Lower leg skin (tissue), 4 donors: ENCODE results near the gene LRRC8B. TPM values are rescaled to one million over a fixed set of nuclear protein-coding genes. Genes with fewer than 3 reads are reported as not detected.

ENCODE experiments used
- DNase-seq, 2 donors: peaks; one replicate each; pipeline ENCODE4 v3.0.0-alpha.2; 2019; ENCODE audit warnings: low spot score in 2 of 2
- H3K4me3 ChIP-seq: fragments of 200-600 bp; sonication (generic); 2 replicates; pipeline ENCODE4 v1.5.1; 2017; ENCODE audit warnings: mild to moderate bottlenecking, low read depth; ENCODE audit not compliant: poor library complexity, severe bottlenecking
- POLR2A ChIP-seq, 2 donors: fragments of 450-650 bp; IDR thresholded peaks; one replicate each; pipeline ENCODE4 v1.6.1; 2016 to 2017; ENCODE audit warnings: antibody characterized with exemption in 2 of 2, mild to moderate bottlenecking in 1 of 2, moderate library complexity in 1 of 2
- WGBS, 2 donors: methylation state at CpG; one replicate each; pipeline ENCODE4 v1.1.5; 2018; 5-methylcytosine and 5-hydroxymethylcytosine counted together
- intact Hi-C: fragments of 100-400 bp; cut with DNase I; formaldehyde crosslinking; loops from one replicate; pipeline ENCODE4 v1.15.0; 2023; ENCODE audit warnings: low total_unique reads
- total RNA-seq, 4 donors: library from RNA; depleted of rRNA; stranded (reverse); fragments of >200 nt; gene quantifications; one replicate each; pipeline ENCODE4 v1.1.0, GENCODE V29; 2016
- TF ChIP-seq, protein P1 (sequence below), 3 donors: fragments of 450-650 bp; IDR thresholded peaks; one replicate each; pipeline ENCODE4 v1.5.1; 2016; ENCODE audit warnings: antibody characterized with exemption in 3 of 3, mild to moderate bottlenecking in 3 of 3, moderate library complexity in 2 of 3

Gene LRRC8B
- total RNA-seq, 4 donors from 2014 or later = 12.2 to 26.2 (median 13.1) TPM

DNA sequence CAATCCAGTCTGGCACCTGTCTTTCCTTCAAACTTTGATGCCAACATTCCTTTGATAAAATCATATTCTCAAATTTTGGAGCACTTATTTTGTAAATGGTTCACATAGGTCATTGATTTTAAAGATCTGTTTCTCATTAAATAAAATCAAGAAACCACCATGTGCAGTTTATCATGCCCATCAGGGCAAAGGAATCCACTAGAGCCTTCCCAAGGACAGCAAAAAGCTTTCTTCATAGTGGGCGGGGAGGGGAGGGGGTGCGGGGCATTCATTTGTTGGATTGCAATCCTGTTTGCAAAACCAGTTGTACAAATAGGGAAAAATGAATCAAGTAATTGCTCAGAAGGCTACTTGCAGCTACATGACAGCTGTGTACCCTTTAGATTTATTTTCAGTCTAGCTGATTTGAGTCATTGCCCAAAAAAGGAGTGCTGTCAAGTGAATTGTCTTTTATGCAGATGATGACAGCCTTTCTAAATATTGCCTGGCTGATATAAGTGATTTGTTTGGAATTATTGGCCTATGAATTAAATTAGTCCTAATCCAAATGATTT lies 23.0 kb downstream of the LRRC8B start:
- intact Hi-C loops = no loop called here
- no peak overlapping the region for H3K4me3 ChIP-seq
- 34 to 37% methylated on average over 2 of the region's 2 CpGs for WGBS, 2 donors
- DNase-seq = peak in 1 of 2 donors; percentile 31
- TF ChIP-seq POLR2A (IDR thresholded peaks at IDR 0.05) = no peak
- TF ChIP-seq, protein P1, sequence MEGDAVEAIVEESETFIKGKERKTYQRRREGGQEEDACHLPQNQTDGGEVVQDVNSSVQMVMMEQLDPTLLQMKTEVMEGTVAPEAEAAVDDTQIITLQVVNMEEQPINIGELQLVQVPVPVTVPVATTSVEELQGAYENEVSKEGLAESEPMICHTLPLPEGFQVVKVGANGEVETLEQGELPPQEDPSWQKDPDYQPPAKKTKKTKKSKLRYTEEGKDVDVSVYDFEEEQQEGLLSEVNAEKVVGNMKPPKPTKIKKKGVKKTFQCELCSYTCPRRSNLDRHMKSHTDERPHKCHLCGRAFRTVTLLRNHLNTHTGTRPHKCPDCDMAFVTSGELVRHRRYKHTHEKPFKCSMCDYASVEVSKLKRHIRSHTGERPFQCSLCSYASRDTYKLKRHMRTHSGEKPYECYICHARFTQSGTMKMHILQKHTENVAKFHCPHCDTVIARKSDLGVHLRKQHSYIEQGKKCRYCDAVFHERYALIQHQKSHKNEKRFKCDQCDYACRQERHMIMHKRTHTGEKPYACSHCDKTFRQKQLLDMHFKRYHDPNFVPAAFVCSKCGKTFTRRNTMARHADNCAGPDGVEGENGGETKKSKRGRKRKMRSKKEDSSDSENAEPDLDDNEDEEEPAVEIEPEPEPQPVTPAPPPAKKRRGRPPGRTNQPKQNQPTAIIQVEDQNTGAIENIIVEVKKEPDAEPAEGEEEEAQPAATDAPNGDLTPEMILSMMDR (IDR thresholded peaks at IDR 0.05) = no peak

DNA sequence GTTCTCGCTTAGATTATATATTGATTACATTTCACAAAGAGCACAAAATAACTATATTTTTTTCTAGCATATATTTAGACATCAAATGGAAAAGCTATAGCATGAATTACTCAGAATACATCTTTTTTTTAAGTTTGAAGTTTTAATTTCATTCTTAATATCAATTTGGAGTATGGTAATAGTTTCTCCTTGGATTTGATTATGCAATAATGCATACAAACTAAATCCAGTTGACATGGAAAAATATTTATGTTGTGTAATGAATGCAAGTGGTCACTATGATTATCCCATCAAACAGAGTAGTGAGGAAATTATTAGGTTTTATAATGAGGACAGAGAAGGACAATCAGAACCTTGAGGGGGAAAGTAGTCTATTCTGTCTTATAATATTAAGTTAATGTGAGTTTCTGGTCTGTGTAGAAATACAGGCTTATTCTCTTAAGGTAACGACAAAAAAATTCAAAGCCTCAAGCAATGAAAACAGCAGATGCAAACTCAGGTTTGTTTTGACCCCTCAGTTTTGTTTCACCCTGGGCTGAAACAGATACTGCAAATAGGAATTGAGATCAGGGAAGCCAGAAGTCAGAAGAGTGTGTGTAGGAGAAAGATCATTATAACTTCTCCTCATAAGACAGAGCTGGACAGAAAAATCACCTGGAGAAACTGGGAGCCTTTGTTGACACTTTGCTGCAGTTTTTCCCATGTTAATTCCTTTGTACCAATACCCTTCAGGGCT lies 23.7 kb downstream of the LRRC8B start:
- H3K4me3 ChIP-seq = no peak overlapping the region
- intact Hi-C loops = no loop called here
- TF ChIP-seq POLR2A (IDR thresholded peaks at IDR 0.05) = no peak
- TF ChIP-seq, protein P1 (IDR thresholded peaks at IDR 0.05) = no peak
- DNase-seq = no peak
- WGBS, 2 donors = 66 to 68% methylated on average over 2 of the region's 2 CpGs

DNA sequence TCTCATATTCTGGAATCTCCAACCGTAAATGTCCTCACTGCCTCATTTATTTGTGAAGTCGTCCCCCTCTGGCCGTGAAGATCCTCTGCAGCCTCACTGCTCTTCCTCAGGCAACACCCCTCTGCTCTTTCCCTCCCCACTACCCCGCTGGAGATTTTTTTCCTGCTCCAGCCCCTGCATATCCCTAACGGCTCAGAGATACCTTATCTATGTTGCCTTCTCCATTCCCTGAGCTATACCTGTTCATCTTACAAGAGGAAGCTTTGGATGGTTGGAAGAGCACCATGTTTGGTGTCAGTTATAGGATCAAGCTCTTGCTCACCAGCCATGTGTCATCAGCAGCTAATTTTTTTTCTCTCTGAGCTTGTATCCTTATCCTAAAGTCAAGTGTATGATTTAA lies 26.4 kb downstream of the LRRC8B start:
- DNase-seq = no peak
- no peak overlapping the region for H3K4me3 ChIP-seq
- TF ChIP-seq POLR2A (IDR thresholded peaks at IDR 0.05) = no peak
- TF ChIP-seq, protein P1 (IDR thresholded peaks at IDR 0.05) = no peak
- WGBS, 2 donors = 88 to 96% methylated on average over 5 of the region's 5 CpGs
- intact Hi-C loops = no loop called here

DNA sequence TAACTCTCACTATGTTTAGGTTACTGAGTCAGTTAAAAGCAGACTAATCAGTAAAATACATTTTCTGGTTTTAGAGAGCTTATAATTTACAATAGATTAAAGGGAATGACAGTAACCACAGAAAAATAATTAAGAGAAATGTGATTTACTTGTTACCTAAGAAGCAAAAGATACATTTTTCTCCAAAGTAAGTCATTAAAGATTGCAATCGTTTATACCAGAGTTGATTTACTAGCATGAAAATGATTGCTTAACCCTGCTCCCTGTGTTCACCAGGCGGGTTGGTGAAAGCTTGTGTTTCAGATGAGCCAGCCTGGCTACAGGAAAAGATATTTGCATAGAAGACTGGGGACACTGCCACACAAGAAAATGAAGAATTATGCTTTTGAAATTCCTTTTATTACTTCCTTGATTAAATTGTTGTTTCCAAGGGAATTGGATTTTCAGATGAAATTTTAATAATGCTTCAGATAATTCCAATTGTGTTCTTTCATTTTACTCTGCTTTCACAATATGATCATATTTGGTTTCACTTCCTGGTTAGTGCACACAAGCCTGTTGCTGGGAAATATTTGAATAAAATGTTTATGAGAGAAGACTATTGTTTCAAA lies 27.9 kb downstream of the LRRC8B start:
- TF ChIP-seq, protein P1 (IDR thresholded peaks at IDR 0.05) = no peak
- no peak for TF ChIP-seq POLR2A (IDR thresholded peaks at IDR 0.05)
- 9 to 14% methylated on average over 2 of the region's 2 CpGs for WGBS, 2 donors
- intact Hi-C loops = no loop called here
- no peak for DNase-seq
- no peak overlapping the region for H3K4me3 ChIP-seq

DNA sequence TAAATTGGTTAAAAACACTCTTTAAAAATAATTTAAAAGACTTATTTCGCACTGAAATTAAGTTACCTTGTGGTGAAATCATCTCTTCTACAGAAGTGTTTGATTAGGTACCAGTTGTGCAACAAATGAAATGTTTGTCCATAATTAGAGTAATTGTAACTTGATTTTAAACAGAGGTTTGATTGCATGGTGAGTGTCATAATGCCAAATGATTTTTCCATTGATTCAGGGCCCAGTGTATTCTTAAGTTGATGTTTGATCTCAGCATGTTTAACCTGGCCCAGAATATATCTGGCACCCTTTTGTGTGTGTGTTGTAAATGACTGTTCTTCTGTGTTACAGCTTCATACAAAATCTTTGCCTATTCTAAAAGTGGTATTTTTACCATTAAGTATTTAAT lies 28.5 kb downstream of the LRRC8B start:
- H3K4me3 ChIP-seq = no peak overlapping the region
- no peak for DNase-seq
- WGBS, 2 donors = 65 to 91% methylated on average over 1 of the region's 1 CpG
- TF ChIP-seq, protein P1 (IDR thresholded peaks at IDR 0.05) = no peak
- TF ChIP-seq POLR2A (IDR thresholded peaks at IDR 0.05) = no peak
- intact Hi-C loops = no loop called here
